ENCODE results near the gene TBC1D22A. TPM values are rescaled to one million over a fixed set of nuclear protein-coding genes. Genes with fewer than 3 reads are reported as not detected.

Gene TBC1D22A
- total RNA-seq, 3 donors from 2014 or later: 29.8 to 31.1 (median 29.9) TPM

DNA sequence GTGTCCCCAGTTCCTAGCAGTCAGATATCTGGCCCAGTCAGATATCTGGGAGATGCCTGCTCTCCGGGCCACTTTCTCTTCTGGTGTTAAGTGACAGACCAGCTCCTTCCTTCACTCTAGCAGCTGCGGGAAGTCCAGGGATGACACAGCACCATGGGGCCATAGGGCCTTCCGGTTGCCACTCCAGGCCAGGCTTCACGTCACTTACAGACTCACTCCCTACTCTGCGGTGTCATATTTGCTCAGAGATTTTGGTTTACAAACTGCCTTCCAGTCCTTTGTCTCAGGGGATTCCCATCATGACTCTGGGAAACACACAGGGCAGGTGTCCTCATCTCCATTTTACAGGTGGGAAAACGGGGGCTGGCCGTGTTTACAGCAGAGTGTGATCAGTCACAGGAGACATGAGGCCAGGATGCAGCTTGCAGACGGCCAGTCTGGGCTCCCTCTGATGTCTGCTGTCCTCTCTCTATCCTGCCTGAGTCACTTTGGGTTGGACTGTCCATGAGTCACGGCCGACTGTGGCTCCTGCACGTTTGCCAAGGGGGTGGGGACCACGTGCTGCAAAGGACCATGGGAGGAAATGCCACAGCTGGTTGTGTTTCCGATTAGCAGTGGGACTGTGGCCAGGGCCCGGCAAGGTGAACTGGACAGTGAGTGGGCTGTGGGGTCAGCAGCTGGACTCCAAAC is 8.2 kb upstream of the TBC1D22A start:
- Mint-ChIP-seq H3K9me3 (peaks cover 7% of the 10 kb centered on the region), H3K4me3 (no peak overlapping the region), H3K4me1 (ENCODE audit: low read depth) (peaks cover 36% of the 10 kb centered on the region), H3K36me3 (ENCODE audit: insufficient read depth) (peaks cover 3% of the 10 kb centered on the region), H3K27me3 (ENCODE audit: low read depth) (no peaks in the 10 kb centered on the region)
- peak; percentile 20 for DNase-seq
- peak; percentile 20 to 58 for ATAC-seq

DNA sequence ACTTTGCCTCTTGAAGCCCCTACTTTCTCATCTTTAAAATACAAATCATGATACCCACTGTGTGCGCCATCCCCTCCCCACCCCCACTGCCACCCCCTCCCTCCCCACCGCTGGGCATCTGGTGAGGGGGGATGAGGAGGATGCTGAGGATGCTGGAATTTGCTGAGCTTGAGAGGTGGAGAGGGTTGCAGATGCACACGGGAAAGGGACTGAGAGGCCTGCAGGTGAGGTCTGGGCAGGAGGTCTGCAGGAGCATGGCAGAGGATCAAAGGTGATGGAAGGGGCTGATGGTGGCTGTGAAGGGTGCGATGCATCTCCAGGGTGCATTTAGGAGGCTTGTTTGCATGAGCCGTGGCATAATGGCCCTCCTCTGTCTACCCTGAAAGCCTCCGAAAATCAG is 7.6 kb upstream of the TBC1D22A start:
- peaks cover 7% of the 10 kb centered on the region for H3K9me3 Mint-ChIP-seq
- H3K4me3 Mint-ChIP-seq: no peak overlapping the region
- H3K4me1 Mint-ChIP-seq (ENCODE audit: low read depth): peaks cover 30% of the 10 kb centered on the region
- ATAC-seq (no peak), DNase-seq (no peak)
- no peaks in the 10 kb centered on the region for H3K27me3 Mint-ChIP-seq (ENCODE audit: low read depth)
- H3K36me3 Mint-ChIP-seq (ENCODE audit: insufficient read depth): peaks cover 3% of the 10 kb centered on the region

DNA sequence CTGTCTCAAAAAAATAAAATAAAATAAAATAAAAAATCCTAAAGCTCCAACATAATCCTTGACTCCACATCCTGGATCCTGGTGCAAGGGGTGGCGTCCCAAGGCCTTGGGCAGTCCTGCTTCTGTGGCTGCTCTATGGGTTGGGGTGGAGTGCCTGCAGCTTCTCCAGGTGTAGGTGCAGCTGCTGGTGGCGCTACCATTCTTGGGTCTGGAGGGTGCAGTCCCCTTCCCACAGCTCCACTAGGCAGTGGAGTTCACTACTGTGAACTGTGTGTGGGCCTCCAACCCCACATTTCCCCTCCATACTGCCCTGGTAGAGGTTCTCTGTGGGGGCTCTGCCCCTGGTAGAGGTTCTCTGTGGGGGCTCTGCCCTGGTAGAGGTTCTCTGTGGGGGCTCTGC is 6.9 kb upstream of the TBC1D22A start:
- Mint-ChIP-seq H3K9me3 (peaks cover 7% of the 10 kb centered on the region), H3K4me3 (no peak overlapping the region), H3K4me1 (ENCODE audit: low read depth) (peaks cover 23% of the 10 kb centered on the region), H3K27me3 (ENCODE audit: low read depth) (no peaks in the 10 kb centered on the region), H3K36me3 (ENCODE audit: insufficient read depth) (peaks cover 4% of the 10 kb centered on the region)
- DNase-seq: no peak
- ATAC-seq: no peak

DNA sequence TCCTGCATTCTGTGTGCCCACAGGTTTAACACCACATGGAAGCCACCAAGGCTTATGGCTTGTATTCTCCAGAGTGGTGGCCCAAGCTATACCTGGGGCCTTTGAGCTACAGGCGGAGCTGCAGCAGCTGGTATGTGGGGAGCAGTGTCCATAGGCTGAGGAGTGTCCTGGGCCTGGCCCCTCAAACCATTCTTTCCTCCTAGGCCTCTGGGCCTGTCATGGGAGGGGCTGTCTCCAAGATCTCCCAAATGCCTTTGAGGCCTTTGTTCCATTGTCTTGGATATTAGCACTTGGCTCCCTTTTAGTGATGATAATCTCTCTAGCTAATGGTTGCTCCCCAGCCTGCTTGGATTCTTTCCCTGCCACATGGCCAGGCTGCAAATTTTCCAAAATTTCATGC is 6.4 kb upstream of the TBC1D22A start:
- H3K36me3 Mint-ChIP-seq (ENCODE audit: insufficient read depth): peaks cover 4% of the 10 kb centered on the region
- ATAC-seq (no peak), DNase-seq (no peak)
- no peak overlapping the region for H3K4me3 Mint-ChIP-seq
- peaks cover 25% of the 10 kb centered on the region for H3K4me1 Mint-ChIP-seq (ENCODE audit: low read depth)
- H3K27me3 Mint-ChIP-seq (ENCODE audit: low read depth): no peaks in the 10 kb centered on the region
- H3K9me3 Mint-ChIP-seq: peaks cover 7% of the 10 kb centered on the region

DNA sequence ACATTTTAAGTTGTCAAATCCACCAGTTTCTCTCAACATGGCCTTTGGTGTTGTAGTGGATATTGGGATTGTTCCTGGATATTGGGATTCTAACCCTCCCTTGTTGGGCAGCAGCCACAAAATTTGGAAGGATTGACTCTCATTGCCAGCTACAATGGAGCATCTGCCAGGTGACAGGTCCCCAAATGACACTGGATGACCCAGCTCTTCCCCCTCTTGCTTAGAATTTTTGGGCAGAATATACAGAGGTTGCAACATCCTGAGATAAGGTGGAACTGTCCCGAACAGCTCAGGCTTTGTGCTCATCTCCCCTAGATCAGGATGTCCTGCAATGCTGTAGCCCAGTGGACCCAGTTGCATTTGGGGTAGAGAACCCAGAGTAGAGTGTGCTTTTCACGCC is 5.3 kb upstream of the TBC1D22A start:
- Mint-ChIP-seq H3K36me3 (ENCODE audit: insufficient read depth) (peaks cover 4% of the 10 kb centered on the region), H3K27me3 (ENCODE audit: low read depth) (no peaks in the 10 kb centered on the region), H3K9me3 (peaks cover 7% of the 10 kb centered on the region), H3K4me1 (ENCODE audit: low read depth) (peaks cover 29% of the 10 kb centered on the region), H3K4me3 (no peak overlapping the region)
- DNase-seq (no peak), ATAC-seq (no peak)

DNA sequence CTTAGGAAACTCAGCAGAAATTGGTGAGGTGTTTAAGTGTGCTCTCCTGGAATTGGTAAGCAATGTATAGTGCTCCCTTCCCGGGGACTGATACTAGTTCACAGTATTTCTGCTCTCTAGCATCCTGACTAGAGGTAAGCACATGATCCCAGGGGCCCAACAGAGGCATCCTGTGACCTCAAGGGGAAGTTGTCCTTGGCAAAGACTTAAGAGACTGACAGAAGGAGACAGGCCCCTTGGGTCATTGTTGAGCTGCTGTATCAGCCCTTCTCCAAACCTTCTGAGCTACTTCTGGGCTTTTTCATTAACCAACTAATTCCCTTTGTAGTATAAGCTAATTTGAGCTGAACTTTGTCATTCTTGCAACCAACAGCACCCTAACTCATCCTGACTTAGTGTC is 4.3 kb upstream of the TBC1D22A start:
- H3K4me1 Mint-ChIP-seq (ENCODE audit: low read depth): peaks cover 36% of the 10 kb centered on the region
- H3K9me3 Mint-ChIP-seq: peaks cover 7% of the 10 kb centered on the region

DNA sequence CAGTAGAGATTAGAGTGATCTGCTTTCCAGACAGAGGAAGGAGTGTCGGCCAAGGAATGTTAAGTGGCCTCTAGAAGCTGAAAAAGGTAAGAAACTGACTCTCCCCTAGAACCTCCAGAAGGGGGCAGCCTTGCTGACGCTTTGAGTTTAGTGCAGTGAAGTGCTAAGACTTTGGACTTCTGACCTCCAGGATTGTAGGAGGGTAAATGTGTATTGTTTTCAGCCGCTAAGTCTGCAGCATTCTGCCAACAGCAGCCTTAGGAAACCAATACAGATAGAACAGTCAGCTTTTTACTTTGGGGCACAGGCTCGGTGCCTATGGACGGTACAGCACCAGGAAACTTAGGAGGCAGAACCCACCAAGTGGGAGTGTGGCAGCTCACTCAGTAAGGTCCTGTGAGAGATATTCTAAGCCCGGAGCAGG is 3.6 kb upstream of the TBC1D22A start:
- ATAC-seq: no peak
- peaks cover 4% of the 10 kb centered on the region for H3K36me3 Mint-ChIP-seq (ENCODE audit: insufficient read depth)

More for the DNA sequence above, 4.3 kb upstream of the TBC1D22A start:
- Mint-ChIP-seq H3K36me3 (ENCODE audit: insufficient read depth) (peaks cover 4% of the 10 kb centered on the region), H3K27me3 (ENCODE audit: low read depth) (no peaks in the 10 kb centered on the region), H3K4me3 (no peak overlapping the region)
- ATAC-seq: no peak
- DNase-seq: no peak

DNA sequence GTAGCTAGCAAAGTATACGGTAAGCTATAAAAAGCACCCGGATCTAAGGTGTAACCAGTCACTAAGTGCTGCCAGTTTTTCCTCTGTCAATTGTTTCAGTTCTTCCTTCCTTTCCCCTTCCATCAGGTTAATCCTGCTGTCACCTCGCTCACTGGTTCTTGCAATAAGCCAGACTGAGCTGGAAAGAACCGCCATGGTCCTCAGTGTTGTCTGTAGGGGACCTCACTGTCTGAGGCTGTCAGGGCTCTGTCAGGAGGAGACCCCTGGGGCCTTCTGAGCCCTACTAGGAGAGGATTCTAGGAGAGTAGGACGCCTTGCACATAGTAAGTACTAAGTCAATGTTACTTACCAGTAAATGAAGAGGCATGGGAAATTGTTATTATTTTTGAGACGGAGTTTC is 1.4 kb upstream of the TBC1D22A start:
- ATAC-seq: no peak
- DNase-seq: no peak
- Mint-ChIP-seq H3K4me3 (peak overlapping the region; percentile 100), H3K9me3 (peaks cover 7% of the 10 kb centered on the region), H3K4me1 (ENCODE audit: low read depth) (peaks cover 56% of the 10 kb centered on the region), H3K27me3 (ENCODE audit: low read depth) (no peaks in the 10 kb centered on the region), H3K36me3 (ENCODE audit: insufficient read depth) (peaks cover 6% of the 10 kb centered on the region)

More for the DNA sequence above, 3.6 kb upstream of the TBC1D22A start:
- Mint-ChIP-seq H3K9me3 (peaks cover 7% of the 10 kb centered on the region), H3K4me1 (ENCODE audit: low read depth) (peaks cover 43% of the 10 kb centered on the region), H3K27me3 (ENCODE audit: low read depth) (no peaks in the 10 kb centered on the region), H3K4me3 (no peak overlapping the region)
- DNase-seq: peak; percentile 41

DNA sequence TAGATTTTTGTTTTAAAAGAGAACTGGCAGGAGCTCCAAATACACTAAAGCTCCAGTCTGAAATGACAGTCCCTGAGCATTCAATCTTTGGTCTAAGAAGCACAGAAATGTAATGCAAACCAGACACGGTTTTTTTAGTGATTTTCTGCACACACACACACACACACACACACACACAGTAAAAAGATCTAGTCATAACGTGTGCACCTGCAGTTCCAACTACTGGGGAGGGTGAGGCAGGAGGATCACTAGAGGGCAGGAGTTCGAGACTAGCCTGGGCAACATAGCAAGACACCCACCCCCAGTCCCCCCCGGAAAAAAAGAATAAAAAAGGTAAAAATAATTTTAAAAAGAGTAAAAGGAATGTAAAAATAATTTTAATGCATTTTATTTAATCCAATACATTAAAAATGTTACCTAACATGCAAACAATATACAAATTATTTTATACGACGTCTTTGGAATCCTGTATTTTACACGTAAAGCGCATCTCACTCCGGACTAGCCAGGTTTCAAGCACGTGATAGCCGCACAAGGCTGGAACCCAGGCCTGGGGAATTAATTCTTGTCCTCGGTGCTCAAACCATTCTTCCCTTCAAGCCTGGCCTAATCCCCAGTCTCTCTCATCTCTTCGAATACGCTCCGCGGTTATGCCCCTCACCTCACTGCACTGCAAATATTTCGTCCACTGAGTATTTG is 762 bp upstream of the TBC1D22A start:
- Mint-ChIP-seq H3K4me3 (peak overlapping the region; percentile 100), H3K27me3 (ENCODE audit: low read depth) (no peaks in the 10 kb centered on the region), H3K36me3 (ENCODE audit: insufficient read depth) (peaks cover 3% of the 10 kb centered on the region), H3K4me1 (ENCODE audit: low read depth) (peaks cover 54% of the 10 kb centered on the region), H3K9me3 (peaks cover under 1% of the 10 kb centered on the region)
- ATAC-seq: no peak
- DNase-seq: no peak

DNA sequence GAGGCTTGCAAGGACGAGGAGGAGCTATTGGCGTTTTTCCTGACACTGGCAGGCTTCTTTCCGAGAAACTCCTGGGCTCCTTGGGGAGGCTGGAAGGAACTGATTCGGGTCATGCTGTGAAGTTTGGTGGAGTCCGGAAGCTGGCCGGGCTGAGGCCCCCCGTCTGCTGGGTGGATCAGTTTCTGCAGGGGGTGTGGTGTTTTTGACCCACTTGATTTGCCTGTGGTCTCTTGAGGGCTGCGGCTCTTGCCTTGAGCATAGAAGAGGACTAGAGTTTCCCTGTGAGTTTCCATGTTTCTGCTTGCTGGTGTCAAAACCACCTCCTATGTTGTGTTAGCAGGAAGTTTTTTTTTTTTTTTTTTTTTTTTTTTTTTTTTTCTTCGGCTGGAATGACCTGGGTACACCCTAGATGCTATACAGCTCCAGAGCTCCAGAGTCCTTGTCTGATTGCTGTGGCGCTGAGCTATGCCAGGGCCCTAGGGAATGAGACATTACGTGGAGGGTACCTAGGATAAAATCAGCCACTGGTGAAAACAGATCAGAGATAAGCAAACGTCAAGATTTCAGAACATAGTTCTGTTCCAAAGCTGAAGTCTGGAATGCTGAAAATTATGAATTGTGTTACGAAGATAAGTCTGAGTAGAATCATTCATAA is 728 bp downstream of the TBC1D22A start:
- DNase-seq (no peak), ATAC-seq (peak; percentile 22 to 23)
- peaks cover 67% of the 10 kb centered on the region for H3K4me1 Mint-ChIP-seq (ENCODE audit: low read depth)
- peaks cover 6% of the 10 kb centered on the region for H3K36me3 Mint-ChIP-seq (ENCODE audit: insufficient read depth)
- H3K9me3 Mint-ChIP-seq: no peaks in the 10 kb centered on the region
- H3K27me3 Mint-ChIP-seq (ENCODE audit: low read depth): no peaks in the 10 kb centered on the region
- H3K4me3 Mint-ChIP-seq: peak overlapping the region; percentile 100

DNA sequence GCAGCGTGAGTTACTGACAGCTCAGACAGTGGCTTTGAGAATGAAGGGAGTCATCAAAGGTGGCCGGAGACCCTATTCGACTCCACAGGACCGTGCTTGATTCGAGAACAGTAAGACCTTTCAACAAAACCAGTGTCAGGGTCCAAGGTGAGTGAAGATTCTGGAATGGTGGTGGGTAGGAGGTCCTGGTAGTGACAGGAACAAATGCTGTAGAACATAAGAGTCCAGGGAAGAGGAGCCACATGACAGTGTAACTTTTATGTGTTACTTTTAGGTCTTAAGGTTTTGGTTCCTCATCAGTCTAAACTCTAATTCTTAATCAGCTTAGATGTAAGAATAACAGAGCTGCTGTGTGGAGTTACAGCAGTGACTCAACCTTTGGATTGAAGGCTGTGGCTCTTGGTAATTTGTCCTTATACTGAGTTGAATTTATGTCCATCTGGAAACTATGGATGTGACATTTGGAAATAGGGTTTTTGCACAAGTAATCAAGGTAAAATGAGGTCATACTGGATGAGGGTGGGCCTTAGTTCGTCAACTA is 1.8 kb downstream of the TBC1D22A start:
- Mint-ChIP-seq H3K36me3 (ENCODE audit: insufficient read depth) (peaks cover 6% of the 10 kb centered on the region), H3K4me3 (peak overlapping the region; percentile 100), H3K9me3 (no peaks in the 10 kb centered on the region), H3K27me3 (ENCODE audit: low read depth) (no peaks in the 10 kb centered on the region), H3K4me1 (ENCODE audit: low read depth) (peaks cover 67% of the 10 kb centered on the region)
- DNase-seq (no peak), ATAC-seq (no peak)

DNA sequence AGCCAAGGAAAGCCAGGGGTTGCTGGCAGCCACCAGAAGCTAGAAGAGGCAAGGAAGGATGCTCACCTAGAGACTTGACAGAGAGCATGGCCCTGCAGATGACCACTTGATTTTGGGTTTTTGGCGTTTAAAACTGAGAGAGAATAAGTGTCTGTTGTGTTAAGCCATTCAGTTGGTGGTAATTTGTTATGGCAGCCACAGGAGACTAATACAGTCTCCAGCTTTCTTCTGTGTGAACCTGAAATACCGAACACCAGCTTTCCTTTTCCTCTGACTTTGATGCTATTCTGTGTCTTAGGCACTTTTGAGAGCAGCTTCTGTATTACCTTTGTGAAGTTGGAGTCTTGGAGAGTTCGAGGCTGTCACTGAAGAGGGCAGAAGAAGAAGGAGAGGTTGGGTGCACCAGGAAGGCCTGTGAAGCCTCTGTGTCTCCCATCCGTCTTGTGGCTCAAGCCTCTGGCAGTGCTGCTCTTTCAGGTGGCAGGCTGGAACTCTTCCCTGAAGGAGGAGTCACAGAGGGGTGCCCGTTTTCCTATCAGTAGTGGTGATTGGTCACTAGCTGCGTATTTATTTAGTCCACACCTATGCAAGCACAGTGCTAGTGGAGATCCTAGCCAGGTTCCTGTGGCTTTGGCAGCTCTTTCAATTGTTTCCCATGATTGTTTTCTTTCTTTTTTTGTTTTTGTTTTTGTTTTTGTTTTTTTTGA is 2.5 kb downstream of the TBC1D22A start:
- H3K36me3 Mint-ChIP-seq (ENCODE audit: insufficient read depth): peaks cover 9% of the 10 kb centered on the region
- peaks cover 74% of the 10 kb centered on the region for H3K4me1 Mint-ChIP-seq (ENCODE audit: low read depth)
- DNase-seq: no peak
- no peaks in the 10 kb centered on the region for H3K27me3 Mint-ChIP-seq (ENCODE audit: low read depth)
- no peaks in the 10 kb centered on the region for H3K9me3 Mint-ChIP-seq
- peak overlapping the region; percentile 100 for H3K4me3 Mint-ChIP-seq
- ATAC-seq: no peak

DNA sequence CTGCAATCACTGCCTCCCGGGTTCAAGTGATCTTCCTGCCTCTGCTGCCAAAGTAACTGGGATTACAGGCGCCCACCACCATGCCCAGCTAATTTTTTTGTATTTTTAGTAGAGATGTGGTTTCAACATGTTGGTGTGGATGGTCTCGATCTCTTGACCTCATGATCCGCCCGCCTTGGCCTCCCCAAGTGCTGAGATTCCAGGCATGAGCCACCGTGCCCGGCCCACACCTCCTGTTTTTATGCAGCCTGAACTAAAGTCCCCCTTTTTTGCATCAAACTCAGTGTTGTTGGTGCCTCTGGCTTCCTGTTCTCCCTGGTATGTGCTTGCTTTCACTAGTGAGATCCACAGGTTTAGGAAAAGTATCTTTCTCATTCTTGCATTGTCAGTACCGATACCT is 4.2 kb downstream of the TBC1D22A start:
- H3K9me3 Mint-ChIP-seq: no peaks in the 10 kb centered on the region
- H3K4me3 Mint-ChIP-seq: peak overlapping the region; percentile 16
- no peak for DNase-seq
- ATAC-seq: no peak
- H3K27me3 Mint-ChIP-seq (ENCODE audit: low read depth): no peaks in the 10 kb centered on the region
- peaks cover 8% of the 10 kb centered on the region for H3K36me3 Mint-ChIP-seq (ENCODE audit: insufficient read depth)
- H3K4me1 Mint-ChIP-seq (ENCODE audit: low read depth): peaks cover 82% of the 10 kb centered on the region

All from activated T-cell treated with anti-CD3 and anti-CD28 coated beads, Interleukin-2, amount 50 U/mL, for 4 hours (primary cell).